HepG2 (cell line): Measurements from ENCODE around the gene PCBP1. TPM values are rescaled to one million over a fixed set of nuclear protein-coding genes. Genes with fewer than 3 reads are reported as not detected.

Experiments
- ATAC-seq: fragments of 200-7000 bp; cut with Tn5 transposase; 3 replicates; pipeline ENCODE4 v1.9.1; 2020; ENCODE audit warnings: mild to moderate bottlenecking, moderate library complexity
- BruUV-seq: library from RNA; stranded (reverse); fragments of 400-500 nt; replicated peaks from 2 replicates; lab custom pipeline; 2021; lab: Mats Ljungman, UMichigan
- CTCF ChIA-PET: fragments of 300-600 bp; formaldehyde crosslinking; extraction: SDS; loops from one replicate; lab custom pipeline; 2021; ENCODE audit warnings: low total read pairs, inconsistent platforms, low intra/inter-chr PET ratio; lab: Yijun Ruan, JAX
- POLR2A ChIA-PET: fragments of 350-600 bp; sonication (Branson Sonifier 250); formaldehyde crosslinking; loops from one replicate; lab custom pipeline; 2020; ENCODE audit warnings: antibody characterized with exemption, inconsistent platforms; lab: Yijun Ruan, JAX
- DNase-seq: peaks from one replicate; pipeline ENCODE4 v3.0.0-alpha.2; 2015; ENCODE audit warnings: low spot score
- FAIRE-seq: peaks from 3 replicates; lab custom pipeline; 2011; peaks lifted over from hg19 to GRCh38; lab: Jason Lieb, UNC
- H2AFZ ChIP-seq: one replicate; pipeline ENCODE4 v1.6.1; 2011; ENCODE audit warnings: low read length, inconsistent platforms
- H3K27ac ChIP-seq: fragments of 300-600 bp; 3 replicates; pipeline ENCODE4 v1.8.0; 2011; ENCODE audit warnings: mixed run types, mild to moderate bottlenecking, mixed read lengths, low read length, inconsistent platforms; ENCODE audit not compliant: insufficient read depth; ENCODE audit errors: extremely low read length
- H3K27me3 ChIP-seq, 2 experiments: fragments of 200-600 bp in 1 of 2; 2 replicates in 1 of 2; 3 replicates in 1 of 2; pipeline versions ENCODE4 v1.6.0 to v1.8.0; 2011; ENCODE audit warnings: low read length in 2 of 2, mild to moderate bottlenecking in 2 of 2, moderate library complexity in 2 of 2, inconsistent platforms in 1 of 2; ENCODE audit not compliant: insufficient read depth in 2 of 2, control insufficient read depth in 1 of 2
- H3K36me3 ChIP-seq, 2 experiments: fragments of 200-600 bp in 1 of 2; replicated peaks in 1 of 2; 2 replicates in 1 of 2; 3 replicates in 1 of 2; pipeline versions ENCODE4 v1.5.1 to v1.8.0; 2011; ENCODE audit warnings: low read length in 2 of 2, inconsistent platforms in 1 of 2; ENCODE audit not compliant: insufficient read depth in 2 of 2, control insufficient read depth in 1 of 2
- H3K4me1 ChIP-seq: 2 replicates; pipeline ENCODE4 v1.5.1; 2012; ENCODE audit warnings: low read length, inconsistent platforms; ENCODE audit not compliant: insufficient read depth
- H3K4me2 ChIP-seq: 2 replicates; pipeline ENCODE4 v1.6.0; 2011; ENCODE audit warnings: low read depth, low read length, inconsistent platforms
- H3K4me3 ChIP-seq, 3 experiments: fragments of 200-600 bp in 1 of 3; sonication (generic), shearing (Covaris generic) in 1 of 3; replicated peaks in 1 of 3; 2 replicates each; pipeline ENCODE4 v1.5.1; 2011 to 2016; ENCODE audit warnings: low read length in 3 of 3, inconsistent platforms in 2 of 3, low read depth in 2 of 3, mild to moderate bottlenecking in 2 of 3, control low read depth in 1 of 3, mixed read lengths in 1 of 3; ENCODE audit not compliant: insufficient read depth in 1 of 3
- H3K79me2 ChIP-seq: one replicate; pipeline ENCODE4 v1.6.1; 2011; ENCODE audit warnings: low read length, inconsistent platforms; ENCODE audit not compliant: insufficient read depth
- H3K9ac ChIP-seq: 2 replicates; pipeline ENCODE4 v1.6.0; 2011; ENCODE audit warnings: mild to moderate bottlenecking, low read depth, low read length, inconsistent platforms; ENCODE audit not compliant: insufficient read depth
- H3K9me3 ChIP-seq: 2 replicates; pipeline ENCODE4 v1.5.1; 2012; ENCODE audit warnings: mild to moderate bottlenecking, low read length
- H4K20me1 ChIP-seq: 2 replicates; pipeline ENCODE4 v1.6.0; 2011; ENCODE audit warnings: inconsistent platforms, mild to moderate bottlenecking, low read length, moderate library complexity; ENCODE audit not compliant: insufficient read depth
- ARID2 ChIP-seq: sonication (generic); formaldehyde crosslinking; IDR thresholded peaks from 2 replicates; pipeline ENCODE4 v1.8.1; 2022; ENCODE audit warnings: mild to moderate bottlenecking, missing genetic modification reagents, borderline replicate concordance
- ATF7 ChIP-seq, 2 experiments: fragments of 450-650 bp in 1 of 2; sonication (generic) in 1 of 2; formaldehyde crosslinking in 1 of 2; IDR thresholded peaks; 2 replicates each; pipeline versions ENCODE4 v1.4.0 to v1.6.1; 2016 to 2020; ENCODE audit warnings: antibody characterized with exemption in 1 of 2, mild to moderate bottlenecking in 1 of 2, missing genetic modification reagents in 1 of 2
- CEBPB ChIP-seq: IDR thresholded peaks from 2 replicates; pipeline ENCODE4 v1.6.1; 2011; ENCODE audit warnings: low read depth, low read length, improper control_type of control experiment, borderline replicate concordance
- DR1 ChIP-seq: sonication (generic); formaldehyde crosslinking; IDR thresholded peaks from 2 replicates; pipeline ENCODE4 v1.8.0; 2021; ENCODE audit warnings: mild to moderate bottlenecking, missing genetic modification reagents, inconsistent platforms
- GMEB2 ChIP-seq: IDR thresholded peaks from 2 replicates; pipeline ENCODE4 v1.6.1; 2016; ENCODE audit warnings: missing biosample characterization, missing genetic modification reagents, low read depth
- LBX2 ChIP-seq: sonication (generic); formaldehyde crosslinking; IDR thresholded peaks from 2 replicates; pipeline ENCODE4 v1.5.0; 2020; ENCODE audit warnings: missing genetic modification reagents, mild to moderate bottlenecking, borderline replicate concordance
- MAF1 ChIP-seq: sonication (generic); formaldehyde crosslinking; IDR thresholded peaks from 2 replicates; pipeline ENCODE4 v1.5.0; 2020; ENCODE audit warnings: missing genetic modification reagents, borderline replicate concordance
- MIXL1 ChIP-seq: IDR thresholded peaks from 2 replicates; pipeline ENCODE4 v1.6.1; 2016
- PRDM4 ChIP-seq: sonication (generic); formaldehyde crosslinking; IDR thresholded peaks from 2 replicates; pipeline ENCODE4 v1.9.0; 2021; ENCODE audit warnings: missing genetic modification reagents, borderline replicate concordance
- REST ChIP-seq, 2 experiments: IDR thresholded peaks; 2 replicates each; pipeline ENCODE4 v1.6.1; 2011 to 2012; ENCODE audit warnings: low read length in 2 of 2, borderline replicate concordance in 1 of 2, low read depth in 1 of 2, mild to moderate bottlenecking in 1 of 2, moderate library complexity in 1 of 2
- SKI ChIP-seq: fragments of 450-650 bp; IDR thresholded peaks from one replicate; pipeline ENCODE4 v1.6.1; 2018; ENCODE audit warnings: mild to moderate bottlenecking; ENCODE audit not compliant: partially characterized antibody
- ZKSCAN8 ChIP-seq: IDR thresholded peaks from 2 replicates; pipeline ENCODE4 v1.6.1; 2016; ENCODE audit warnings: borderline replicate concordance, missing genetic modification reagents, missing compliant biosample characterization
- ZNF232 ChIP-seq: sonication (generic); formaldehyde crosslinking; IDR thresholded peaks from 2 replicates; pipeline ENCODE4 v1.4.0; 2020; ENCODE audit warnings: missing genetic modification reagents, borderline replicate concordance
- ZNF619 ChIP-seq: sonication (generic); formaldehyde crosslinking; IDR thresholded peaks from 2 replicates; pipeline ENCODE4 v1.4.0; 2020; ENCODE audit warnings: mild to moderate bottlenecking, missing genetic modification reagents
- ZNF788 ChIP-seq: sonication (generic); formaldehyde crosslinking; IDR thresholded peaks from 2 replicates; pipeline ENCODE4 v1.5.0; 2020; ENCODE audit warnings: mild to moderate bottlenecking, missing genetic modification reagents, borderline replicate concordance
- WGBS: methylation state at CpG from one replicate; pipeline ENCODE4 v1.1.6; 2017; ENCODE audit warnings: low lambda C conversion rate; 5-methylcytosine and 5-hydroxymethylcytosine counted together
- in situ Hi-C: cut with HindIII; loops from 2 replicates; pipeline ENCODE4 v1.10.0; 2017; ENCODE audit warnings: low pct_unique_long_range_greater_than_20kb; ENCODE audit not compliant: extremely low pct_ligation_motif_present
- intact Hi-C: fragments of 100-400 bp; cut with micrococcal nuclease; formaldehyde crosslinking; loops from one replicate; pipeline ENCODE4 v1.10.0; 2022; ENCODE audit not compliant: unreplicated experiment
- polyA plus RNA-seq, 8 experiments: library from polyadenylated mRNA; depleted of rRNA in 3 of 8; stranded (reverse) in 7 of 8; unstranded in 1 of 8; fragments of >200 nt; fragmentation: Illumina TruSeq in 4 of 8; extraction: Trizol in 4 of 8; gene quantifications; 2 replicates each; pipeline versions ENCODE4 v1.2.1 to v1.2.3, GENCODE V29; 2011 to 2016; ENCODE audit warnings: low read depth in 4 of 8, missing spikeins in 1 of 8, mixed read lengths in 1 of 8; ENCODE audit not compliant: insufficient read depth in 1 of 8
- total RNA-seq, 5 experiments: library from RNA; depleted of rRNA; stranded (reverse); fragments of >200 nt; fragmentation: Illumina TruSeq; extraction: Trizol; gene quantifications; 2 replicates each; pipeline ENCODE4 v1.2.3, GENCODE V29; 2016; ENCODE audit warnings: low read depth in 1 of 5
- TF ChIP-seq, protein P1 (sequence below): sonication (generic); formaldehyde crosslinking; IDR thresholded peaks from 2 replicates; pipeline ENCODE4 v1.5.0; 2020; ENCODE audit warnings: missing genetic modification reagents

Gene PCBP1
- total and polyA plus RNA-seq, 2 of the 13 experiments (the other 11 are each of a cell fraction or from before 2014, with no cell fraction given), result 32.0 to 137 TPM

DNA sequence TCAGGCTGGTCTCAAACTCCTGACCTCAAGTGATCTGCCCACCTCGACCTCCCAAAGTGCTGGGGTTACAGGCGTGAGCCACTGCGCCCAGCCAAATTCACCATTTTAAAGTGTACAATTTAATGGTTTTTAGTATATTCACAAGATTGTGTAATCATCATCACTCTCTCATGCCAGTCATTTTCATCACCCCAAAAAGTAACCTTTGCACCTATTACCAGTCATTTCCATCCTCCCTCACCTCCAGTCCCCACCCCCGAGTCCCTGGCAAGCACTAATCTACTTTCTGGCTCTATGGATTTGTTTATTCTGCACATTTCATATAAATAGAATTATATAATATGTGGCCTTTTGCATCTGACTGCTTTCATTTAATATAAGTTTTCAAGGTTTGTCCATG, 10.8 kb downstream of the PCBP1 start:
- H3K4me3 ChIP-seq, result no peak overlapping the region
- ATAC-seq (no peak), DNase-seq (no peak), FAIRE-seq (no peak)
- no peak overlapping the region for H2AFZ ChIP-seq
- H3K4me2 ChIP-seq, result no peak overlapping the region
- POLR2A ChIA-PET, result no interaction called here
- no peaks in the 10 kb centered on the region for H3K79me2 ChIP-seq
- intact Hi-C loops, result no loop called here
- no peaks in the 10 kb centered on the region for H4K20me1 ChIP-seq
- no peaks in the 10 kb centered on the region for H3K27me3 ChIP-seq
- in situ Hi-C loops, result no loop called here
- peaks cover 39% of the 10 kb centered on the region for H3K4me1 ChIP-seq
- WGBS, result 45% methylated on average over 4 of the region's 4 CpGs
- no peak overlapping the region for H3K27ac ChIP-seq
- BruUV-seq, result no TSS peak
- H3K36me3 ChIP-seq, result no peaks in the 10 kb centered on the region
- H3K9ac ChIP-seq, result no peak overlapping the region
- no peaks in the 10 kb centered on the region for H3K9me3 ChIP-seq
- CTCF ChIA-PET, result no interaction called here
- TF ChIP-seq LBX2 (no peak), ARID2 (CRISPR knock-in tag) (no peak), SKI (no peak), ZNF788 (no peak), REST (IDR thresholded peaks at IDR 0.05; ENCODE audit: borderline replicate concordance in 1 of 2, low read depth in 1 of 2, low read length in 2 of 2) (no peak), ZNF619 (CRISPR knock-in tag) (no peak), CEBPB (peak; percentile 66; the same call in 1 of the 2 replicates), ZNF232 (CRISPR knock-in tag) (no peak), GMEB2 (CRISPR knock-in tag) (no peak), ZKSCAN8 (no peak), ATF7 (IDR thresholded peaks at IDR 0.05) (no peak), ATF7 (CRISPR knock-in tag; IDR thresholded peaks at IDR 0.05) (no peak), DR1 (CRISPR knock-in tag) (no peak), MAF1 (no peak), MIXL1 (no peak), PRDM4 (no peak)
- TF ChIP-seq, protein P1, sequence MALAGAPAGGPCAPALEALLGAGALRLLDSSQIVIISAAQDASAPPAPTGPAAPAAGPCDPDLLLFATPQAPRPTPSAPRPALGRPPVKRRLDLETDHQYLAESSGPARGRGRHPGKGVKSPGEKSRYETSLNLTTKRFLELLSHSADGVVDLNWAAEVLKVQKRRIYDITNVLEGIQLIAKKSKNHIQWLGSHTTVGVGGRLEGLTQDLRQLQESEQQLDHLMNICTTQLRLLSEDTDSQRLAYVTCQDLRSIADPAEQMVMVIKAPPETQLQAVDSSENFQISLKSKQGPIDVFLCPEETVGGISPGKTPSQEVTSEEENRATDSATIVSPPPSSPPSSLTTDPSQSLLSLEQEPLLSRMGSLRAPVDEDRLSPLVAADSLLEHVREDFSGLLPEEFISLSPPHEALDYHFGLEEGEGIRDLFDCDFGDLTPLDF, result no peak
